DOHH2 (cell line): ENCODE results near the gene HDDC3.

ENCODE experiments used
- H3F3A ChIP-seq: fragments of 200-600 bp; sonication (generic), shearing (Covaris generic); 2 replicates; pipeline ENCODE4 v1.6.0; 2016; ENCODE audit warnings: antibody characterized with exemption, mild to moderate bottlenecking; ENCODE audit not compliant: control insufficient read depth, insufficient read depth
- H3K27ac ChIP-seq: fragments of 200-600 bp; sonication (generic); 2 replicates; pipeline ENCODE4 v1.5.1; 2014; ENCODE audit warnings: low read depth, mild to moderate bottlenecking, low read length, moderate library complexity
- H3K27me3 ChIP-seq: fragments of 200-600 bp; sonication (generic); 2 replicates; pipeline ENCODE4 v1.6.1; 2014; ENCODE audit warnings: mild to moderate bottlenecking, low read length, mixed read lengths; ENCODE audit not compliant: control insufficient read depth
- H3K36me3 ChIP-seq: fragments of 200-600 bp; sonication (generic); 2 replicates; pipeline ENCODE4 v1.6.1; 2014; ENCODE audit warnings: mild to moderate bottlenecking, low read length, moderate library complexity, mixed read lengths; ENCODE audit not compliant: control insufficient read depth
- H3K4me1 ChIP-seq: fragments of 200-600 bp; sonication (generic); 2 replicates; pipeline ENCODE4 v1.6.1; 2014; ENCODE audit warnings: mild to moderate bottlenecking, low read length, mixed read lengths; ENCODE audit not compliant: control insufficient read depth
- H3K4me2 ChIP-seq: fragments of 200-600 bp; sonication (generic); 2 replicates; pipeline ENCODE4 v1.6.0; 2014; ENCODE audit warnings: mild to moderate bottlenecking, low read length, moderate library complexity
- H3K4me3 ChIP-seq: fragments of 200-600 bp; sonication (generic); 2 replicates; pipeline ENCODE4 v1.5.1; 2014; ENCODE audit warnings: mild to moderate bottlenecking, low read length, mixed read lengths
- H3K79me2 ChIP-seq: fragments of 200-600 bp; sonication (generic); 2 replicates; pipeline ENCODE4 v1.6.1; 2014; ENCODE audit warnings: mild to moderate bottlenecking, low read length, mixed read lengths; ENCODE audit not compliant: control insufficient read depth
- H3K9me2 ChIP-seq: fragments of 200-600 bp; sonication (generic); replicated peaks from 2 replicates; pipeline ENCODE4 v1.6.1; 2014; ENCODE audit warnings: mild to moderate bottlenecking, low read length, mixed read lengths; ENCODE audit not compliant: control insufficient read depth
- H3K9me3 ChIP-seq: fragments of 200-600 bp; sonication (generic); 2 replicates; pipeline ENCODE4 v1.6.1; 2014; ENCODE audit warnings: antibody characterized with exemption, low read length, mixed read lengths; ENCODE audit not compliant: control insufficient read depth, insufficient read depth
- H4K20me1 ChIP-seq: fragments of 200-600 bp; sonication (generic); 2 replicates; pipeline ENCODE4 v1.6.0; 2014; ENCODE audit warnings: low read depth, mild to moderate bottlenecking, antibody characterized with exemption, low read length, moderate library complexity; ENCODE audit not compliant: control insufficient read depth, insufficient read depth
- EZH2phosphoT487 ChIP-seq: fragments of 200-600 bp; sonication (generic); IDR thresholded peaks from 2 replicates; pipeline ENCODE4 v1.6.1; 2017; ENCODE audit warnings: borderline replicate concordance, mild to moderate bottlenecking, antibody characterized with exemption, low read length, moderate library complexity, mixed read lengths
- TF ChIP-seq, protein P1 (sequence below): fragments of 200-600 bp; sonication (generic); IDR thresholded peaks from one replicate; pipeline ENCODE4 v1.5.1; 2014; ENCODE audit warnings: antibody characterized with exemption, mild to moderate bottlenecking, low read depth, low read length; ENCODE audit not compliant: poor library complexity, severe bottlenecking

The HDDC3 gene

GRCh38 chr15:90913398-90913944 is 18.9 kb downstream of the HDDC3 start:
- H3K79me2 ChIP-seq = no peaks in the 10 kb centered on the region

GRCh38 chr15:90912770-90913075 is 19.6 kb downstream of the HDDC3 start:
- Histone ChIP-seq H4K20me1 (no peaks in the 10 kb centered on the region), H3K4me3 (no peak overlapping the region), H3K27me3 (no peaks in the 10 kb centered on the region), H3F3A (no peaks in the 10 kb centered on the region), H3K27ac (no peak overlapping the region), H3K9me3 (no peaks in the 10 kb centered on the region), H3K36me3 (peaks cover 93% of the 10 kb centered on the region), H3K4me2 (no peak overlapping the region), H3K9me2 (no peaks in the 10 kb centered on the region), H3K79me2 (no peaks in the 10 kb centered on the region), H3K4me1 (peaks cover 12% of the 10 kb centered on the region)
- TF ChIP-seq EZH2phosphoT487 = no peak
- TF ChIP-seq, protein P1, sequence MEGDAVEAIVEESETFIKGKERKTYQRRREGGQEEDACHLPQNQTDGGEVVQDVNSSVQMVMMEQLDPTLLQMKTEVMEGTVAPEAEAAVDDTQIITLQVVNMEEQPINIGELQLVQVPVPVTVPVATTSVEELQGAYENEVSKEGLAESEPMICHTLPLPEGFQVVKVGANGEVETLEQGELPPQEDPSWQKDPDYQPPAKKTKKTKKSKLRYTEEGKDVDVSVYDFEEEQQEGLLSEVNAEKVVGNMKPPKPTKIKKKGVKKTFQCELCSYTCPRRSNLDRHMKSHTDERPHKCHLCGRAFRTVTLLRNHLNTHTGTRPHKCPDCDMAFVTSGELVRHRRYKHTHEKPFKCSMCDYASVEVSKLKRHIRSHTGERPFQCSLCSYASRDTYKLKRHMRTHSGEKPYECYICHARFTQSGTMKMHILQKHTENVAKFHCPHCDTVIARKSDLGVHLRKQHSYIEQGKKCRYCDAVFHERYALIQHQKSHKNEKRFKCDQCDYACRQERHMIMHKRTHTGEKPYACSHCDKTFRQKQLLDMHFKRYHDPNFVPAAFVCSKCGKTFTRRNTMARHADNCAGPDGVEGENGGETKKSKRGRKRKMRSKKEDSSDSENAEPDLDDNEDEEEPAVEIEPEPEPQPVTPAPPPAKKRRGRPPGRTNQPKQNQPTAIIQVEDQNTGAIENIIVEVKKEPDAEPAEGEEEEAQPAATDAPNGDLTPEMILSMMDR = no peak

More at GRCh38 chr15:90913398-90913944, 18.9 kb downstream of the HDDC3 start:
- Histone ChIP-seq H3K9me3 (no peaks in the 10 kb centered on the region), H3F3A (no peaks in the 10 kb centered on the region), H3K4me1 (peaks cover 12% of the 10 kb centered on the region), H4K20me1 (no peaks in the 10 kb centered on the region), H3K27ac (no peak overlapping the region), H3K4me3 (no peak overlapping the region), H3K9me2 (no peaks in the 10 kb centered on the region), H3K27me3 (no peaks in the 10 kb centered on the region), H3K4me2 (no peak overlapping the region), H3K36me3 (peaks cover 95% of the 10 kb centered on the region)
- TF ChIP-seq EZH2phosphoT487 = no peak
- TF ChIP-seq, protein P1 = no peak

GRCh38 chr15:90911906-90912769 is 20.2 kb downstream of the HDDC3 start:
- Histone ChIP-seq H3K4me1 (peaks cover 12% of the 10 kb centered on the region), H3K27me3 (no peaks in the 10 kb centered on the region), H4K20me1 (no peaks in the 10 kb centered on the region), H3K4me2 (no peak overlapping the region), H3K79me2 (no peaks in the 10 kb centered on the region), H3K36me3 (peaks cover 93% of the 10 kb centered on the region), H3K9me3 (no peaks in the 10 kb centered on the region), H3K27ac (no peak overlapping the region), H3K9me2 (no peaks in the 10 kb centered on the region), H3F3A (no peaks in the 10 kb centered on the region), H3K4me3 (no peak overlapping the region)
- TF ChIP-seq, protein P1 = no peak
- no peak for TF ChIP-seq EZH2phosphoT487
